ENCODE data around the gene OR5AC2. TPM values are rescaled to one million over a fixed set of nuclear protein-coding genes. Genes with fewer than 3 reads are reported as not detected.

Gene OR5AC2
- total and polyA plus RNA-seq, 10 donors, result not detected

- H3K4me1 ChIP-seq, result no peaks in the 10 kb centered on the region
- no peaks in the 10 kb centered on the region for H3K27me3 ChIP-seq (replicated peaks in 1 of 7)
- WGBS, 5 donors, result 63 to 80% (median 71%) methylated on average over 1 of the region's 1 CpG
- DNase-seq, result no peak
- H3K4me3 ChIP-seq, result no peak within 1 kb of the TSS
- no peak within 1 kb of the TSS for H3K27ac ChIP-seq
- no peaks in the 10 kb centered on the region for H3K36me3 ChIP-seq
- intact Hi-C loops (cut with DNase I; ENCODE audit: low total_unique reads), result no loop called here
- TF ChIP-seq POLR2A (IDR thresholded peaks at IDR 0.05) (no peak), POLR2AphosphoS5 (IDR thresholded peaks at IDR 0.05) (no peak), CTCF (IDR thresholded peaks at IDR 0.05 in 8 of 11, conservative IDR thresholded peaks at IDR 0.05 in 3 of 11) (no peak)
- H3K9me3 ChIP-seq, result no peaks in the 10 kb centered on the region
Measured at GRCh38 chr3:98130421-98130820, 43.4 kb downstream of the OR5AC2 start, which contains the start of gene OR5H1. Gene OR5H1, plus strand, starts transcription at chr3:98130721. Its CDS starts 1,977 bp downstream, at chr3:98132698.

- intact Hi-C loops (cut with DNase I; ENCODE audit: low total_unique reads), result no loop called here
- H3K27ac ChIP-seq, result no peak overlapping the region
Measured at GRCh38 chr3:98136631-98137030, 49.7 kb downstream of the OR5AC2 start.

More at GRCh38 chr3:98136631-98137030, 49.7 kb downstream of the OR5AC2 start:
- no peak for DNase-seq
- WGBS, 5 donors, result 59 to 75% (median 69%) methylated on average over 3 of the region's 3 CpGs
- Histone ChIP-seq H3K9me3 (no peaks in the 10 kb centered on the region), H3K4me3 (no peak overlapping the region), H3K4me1 (no peaks in the 10 kb centered on the region), H3K27me3 (replicated peaks in 1 of 7) (no peaks in the 10 kb centered on the region), H3K36me3 (no peaks in the 10 kb centered on the region)
- TF ChIP-seq CTCF (IDR thresholded peaks at IDR 0.05 in 8 of 11, conservative IDR thresholded peaks at IDR 0.05 in 3 of 11) (no peak), POLR2A (IDR thresholded peaks at IDR 0.05) (no peak), POLR2AphosphoS5 (IDR thresholded peaks at IDR 0.05) (no peak)

Other genes with a start within 250 kb of the OR5AC2 start
- 10 to 100 TPM; 13.5 to 29.7 (median 21.3) TPM for gene RIOX2, start 114.7 kb upstream of the OR5AC2 start, total RNA-seq
- 10 to 100 TPM; 13.5 to 15.9 (median 15.6) TPM for gene RIOX2, start 114.7 kb upstream of the OR5AC2 start, polyA plus RNA-seq
- gene GABRR3, start 51.9 kb upstream of the OR5AC2 start, total RNA-seq, result not detected
- under 1 TPM in 1 of 3 donors, not detected in 2; 0.03 TPM for gene GABRR3, start 51.9 kb upstream of the OR5AC2 start, polyA plus RNA-seq
- gene OR5H1, start 43.5 kb downstream of the OR5AC2 start, total RNA-seq, result not detected
- not detected for gene OR5H1, start 43.5 kb downstream of the OR5AC2 start, polyA plus RNA-seq
- not detected for gene OR5H14, start 60.3 kb downstream of the OR5AC2 start, total RNA-seq
- gene OR5H14, start 60.3 kb downstream of the OR5AC2 start, polyA plus RNA-seq, result not detected
- not detected for gene OR5H15, start 79.5 kb downstream of the OR5AC2 start, total RNA-seq
- gene OR5H15, start 79.5 kb downstream of the OR5AC2 start, polyA plus RNA-seq, result not detected
- gene OR5H6, start 177.1 kb downstream of the OR5AC2 start, total RNA-seq, result not detected
- not detected for gene OR5H6, start 177.1 kb downstream of the OR5AC2 start, polyA plus RNA-seq
- gene OR5H2, start 195.3 kb downstream of the OR5AC2 start, total RNA-seq, result not detected
- not detected for gene OR5H2, start 195.3 kb downstream of the OR5AC2 start, polyA plus RNA-seq